Dedifferentiated amniotic fluid mesenchymal stem cell (primary cell): ENCODE measurements around the gene EDRF1.
"Not testable (repeated sequence)": the region's sequence is repeated elsewhere in the genome, so short reads cannot be mapped to it uniquely, and the experiment has no call there.

ENCODE experiments used
- DNase-seq: peaks from one replicate; pipeline ENCODE4 v3.0.0-alpha.2; 2016; ENCODE audit errors: extremely low spot score

The EDRF1 gene

GRCh38 chr10:125719173-125720001 lies at the start of gene EDRF1:
Gene EDRF1, plus strand, starts transcription at chr10:125719709. Its CDS starts 99 bp downstream, at chr10:125719808.
- DNase-seq, result peak; percentile 99

- no peak for DNase-seq
Observed at GRCh38 chr10:125672884-125673283, 46.6 kb upstream of the EDRF1 start.

GRCh38 chr10:125679436-125679835 lies 40.1 kb upstream of the EDRF1 start:
- no peak for DNase-seq

GRCh38 chr10:125683063-125683462 lies 36.4 kb upstream of the EDRF1 start, which contains the start of gene TEX36:
Gene TEX36, minus strand, starts transcription at chr10:125683163. Its CDS starts 174 bp downstream, at chr10:125682989.
- DNase-seq, result no peak

- no peak for DNase-seq
Observed at GRCh38 chr10:125683821-125684220, 35.7 kb upstream of the EDRF1 start.

GRCh38 chr10:125684581-125684980 lies 34.9 kb upstream of the EDRF1 start:
- no peak for DNase-seq

- DNase-seq, result no peak
Observed at GRCh38 chr10:125687507-125688185, 31.9 kb upstream of the EDRF1 start.

GRCh38 chr10:125689955-125690569 lies 29.4 kb upstream of the EDRF1 start:
- no peak for DNase-seq

GRCh38 chr10:125691160-125691981 lies 28.1 kb upstream of the EDRF1 start:
- DNase-seq, result peak; percentile 40

- no peak for DNase-seq
Observed at GRCh38 chr10:125692196-125692595, 27.3 kb upstream of the EDRF1 start.

- no peak for DNase-seq
Observed at GRCh38 chr10:125692601-125693523, 26.6 kb upstream of the EDRF1 start.

- DNase-seq, result no peak
Observed at GRCh38 chr10:125693524-125693847, 26.0 kb upstream of the EDRF1 start.

GRCh38 chr10:125694883-125695282 lies 24.6 kb upstream of the EDRF1 start:
- DNase-seq, result peak; percentile 98

GRCh38 chr10:125696884-125697283 lies 22.6 kb upstream of the EDRF1 start:
- not testable (repeated sequence) for DNase-seq

GRCh38 chr10:125698481-125698998 lies 21.0 kb upstream of the EDRF1 start:
- no peak for DNase-seq

- no peak for DNase-seq
Observed at GRCh38 chr10:125699562-125700143, 19.9 kb upstream of the EDRF1 start.

GRCh38 chr10:125700355-125700911 lies 19.1 kb upstream of the EDRF1 start:
- DNase-seq, result peak; percentile 88

- DNase-seq, result no peak
Observed at GRCh38 chr10:125707541-125708468, 11.7 kb upstream of the EDRF1 start.
